GM10266 (cell line): ENCODE results near the gene ZNHIT1.

Source experiments
- DNase-seq: peaks from one replicate; pipeline ENCODE4 v3.0.0; 2012; ENCODE audit errors: extremely low spot score
- CTCF ChIP-seq: IDR thresholded peaks from 2 replicates; pipeline ENCODE4 v1.5.1; 2012; ENCODE audit warnings: mild to moderate bottlenecking, low read depth; ENCODE audit not compliant: control insufficient read depth, insufficient read depth; ENCODE audit errors: missing control alignments

Gene ZNHIT1

GRCh38 chr7:101179117-101179516 lies 38.8 kb upstream of the ZNHIT1 start:
- DNase-seq = no peak
- TF ChIP-seq CTCF = no peak

GRCh38 chr7:101179713-101180112 lies 38.3 kb upstream of the ZNHIT1 start:
- no peak for DNase-seq
- TF ChIP-seq CTCF = no peak

- no peak for TF ChIP-seq CTCF
- no peak for DNase-seq
These were observed 37.7 kb upstream of the ZNHIT1 start, which contains the start of gene NAT16 for GRCh38 chr7:101180130-101180755. Gene NAT16 (minus strand): TSS chr7:101180293. CDS start chr7:101174807, 5,486 bp downstream.

GRCh38 chr7:101185258-101185839 lies 32.6 kb upstream of the ZNHIT1 start:
- no peak for TF ChIP-seq CTCF
- no peak for DNase-seq

- no peak for DNase-seq
- TF ChIP-seq CTCF = no peak
These were observed 31.8 kb upstream of the ZNHIT1 start for GRCh38 chr7:101186194-101186593.

- TF ChIP-seq CTCF = no peak
- DNase-seq = no peak
These were observed 31.0 kb upstream of the ZNHIT1 start for GRCh38 chr7:101186844-101187428.

GRCh38 chr7:101189109-101189508 lies 28.9 kb upstream of the ZNHIT1 start:
- TF ChIP-seq CTCF = no peak

More at GRCh38 chr7:101189109-101189508, 28.9 kb upstream of the ZNHIT1 start:
- no peak for DNase-seq
